Stimulated activated memory B cell treated with anti-CD40 and anti-IgM and Interleukin-4, amounts not matched to agents 10 μg/mL and 1 μg/mL and 100 μg/mL, for 72 hours (primary cell): ENCODE data around the gene OTUD4.
"Not testable (repeated sequence)": the region's sequence is repeated elsewhere in the genome, so short reads cannot be mapped to it uniquely, and the experiment has no call there.

Source experiments
- ATAC-seq: fragments of 150-1000 bp; cut with Tn5 transposase; 2 replicates; pipeline ENCODE4 v1.10.0; 2021
- H3K27ac Mint-ChIP-seq: one replicate; pipeline ENCODE4 v1.8.0; 2022; ENCODE audit warnings: mild to moderate bottlenecking, mixed read lengths
- H3K27me3 Mint-ChIP-seq: one replicate; pipeline ENCODE4 v1.8.0; 2022; ENCODE audit warnings: mixed read lengths
- H3K36me3 Mint-ChIP-seq: one replicate; pipeline ENCODE4 v1.8.0; 2022; ENCODE audit warnings: mixed read lengths
- H3K4me1 Mint-ChIP-seq: one replicate; pipeline ENCODE4 v1.8.0; 2022; ENCODE audit warnings: mixed read lengths
- H3K4me3 Mint-ChIP-seq: one replicate; pipeline ENCODE4 v1.8.0; 2022; ENCODE audit warnings: mild to moderate bottlenecking, moderate library complexity, mixed read lengths
- H3K9me3 Mint-ChIP-seq: one replicate; pipeline ENCODE4 v1.8.0; 2022; ENCODE audit warnings: mixed read lengths

The OTUD4 gene, protein sequence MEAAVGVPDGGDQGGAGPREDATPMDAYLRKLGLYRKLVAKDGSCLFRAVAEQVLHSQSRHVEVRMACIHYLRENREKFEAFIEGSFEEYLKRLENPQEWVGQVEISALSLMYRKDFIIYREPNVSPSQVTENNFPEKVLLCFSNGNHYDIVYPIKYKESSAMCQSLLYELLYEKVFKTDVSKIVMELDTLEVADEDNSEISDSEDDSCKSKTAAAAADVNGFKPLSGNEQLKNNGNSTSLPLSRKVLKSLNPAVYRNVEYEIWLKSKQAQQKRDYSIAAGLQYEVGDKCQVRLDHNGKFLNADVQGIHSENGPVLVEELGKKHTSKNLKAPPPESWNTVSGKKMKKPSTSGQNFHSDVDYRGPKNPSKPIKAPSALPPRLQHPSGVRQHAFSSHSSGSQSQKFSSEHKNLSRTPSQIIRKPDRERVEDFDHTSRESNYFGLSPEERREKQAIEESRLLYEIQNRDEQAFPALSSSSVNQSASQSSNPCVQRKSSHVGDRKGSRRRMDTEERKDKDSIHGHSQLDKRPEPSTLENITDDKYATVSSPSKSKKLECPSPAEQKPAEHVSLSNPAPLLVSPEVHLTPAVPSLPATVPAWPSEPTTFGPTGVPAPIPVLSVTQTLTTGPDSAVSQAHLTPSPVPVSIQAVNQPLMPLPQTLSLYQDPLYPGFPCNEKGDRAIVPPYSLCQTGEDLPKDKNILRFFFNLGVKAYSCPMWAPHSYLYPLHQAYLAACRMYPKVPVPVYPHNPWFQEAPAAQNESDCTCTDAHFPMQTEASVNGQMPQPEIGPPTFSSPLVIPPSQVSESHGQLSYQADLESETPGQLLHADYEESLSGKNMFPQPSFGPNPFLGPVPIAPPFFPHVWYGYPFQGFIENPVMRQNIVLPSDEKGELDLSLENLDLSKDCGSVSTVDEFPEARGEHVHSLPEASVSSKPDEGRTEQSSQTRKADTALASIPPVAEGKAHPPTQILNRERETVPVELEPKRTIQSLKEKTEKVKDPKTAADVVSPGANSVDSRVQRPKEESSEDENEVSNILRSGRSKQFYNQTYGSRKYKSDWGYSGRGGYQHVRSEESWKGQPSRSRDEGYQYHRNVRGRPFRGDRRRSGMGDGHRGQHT

GRCh38 chr4:145180298-145181090 lies at the start of gene OTUD4:
Gene OTUD4 (minus strand): TSS chr4:145180589. CDS start chr4:145179973, 616 bp downstream.
- H3K36me3 Mint-ChIP-seq, result no peaks in the 10 kb centered on the region
- peak; percentile 95 for ATAC-seq
- peak within 1 kb of the TSS; percentile 94 for H3K27ac Mint-ChIP-seq
- H3K4me3 Mint-ChIP-seq, result peak within 1 kb of the TSS; percentile 92
- H3K4me1 Mint-ChIP-seq, result peaks cover 27% of the 10 kb centered on the region
- H3K9me3 Mint-ChIP-seq, result no peaks in the 10 kb centered on the region
- H3K27me3 Mint-ChIP-seq, result no peaks in the 10 kb centered on the region

DNA sequence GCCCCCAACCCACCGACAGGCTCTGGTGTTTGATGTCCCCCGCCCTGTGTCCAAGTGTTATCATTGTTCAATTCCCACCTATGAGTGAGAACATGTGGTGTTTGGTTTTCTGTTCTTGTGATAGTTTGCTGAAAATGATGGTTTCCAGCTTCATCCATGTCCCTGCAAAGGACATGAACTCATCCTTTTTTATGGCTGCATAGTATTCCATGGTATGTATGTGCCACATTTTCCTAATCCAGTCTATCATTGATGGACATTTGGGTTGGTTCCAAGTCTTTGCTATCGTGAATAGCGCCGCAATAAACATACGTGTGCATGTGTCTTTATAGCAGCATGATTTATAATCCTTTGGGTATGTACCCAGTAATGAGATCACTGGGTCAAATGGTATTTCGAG lies 42.8 kb upstream of the OTUD4 start:
- not testable (repeated sequence) for H3K4me3 Mint-ChIP-seq, H3K4me1 Mint-ChIP-seq, H3K9me3 Mint-ChIP-seq, H3K36me3 Mint-ChIP-seq, ATAC-seq, H3K27ac Mint-ChIP-seq
- H3K27me3 Mint-ChIP-seq, result peaks cover 14% of the 10 kb centered on the region

GRCh38 chr4:145221529-145221928 lies 41.1 kb upstream of the OTUD4 start:
- not testable (repeated sequence) for H3K4me1 Mint-ChIP-seq, H3K36me3 Mint-ChIP-seq, H3K9me3 Mint-ChIP-seq, H3K27ac Mint-ChIP-seq, ATAC-seq, H3K4me3 Mint-ChIP-seq
- H3K27me3 Mint-ChIP-seq, result peaks cover 14% of the 10 kb centered on the region

DNA sequence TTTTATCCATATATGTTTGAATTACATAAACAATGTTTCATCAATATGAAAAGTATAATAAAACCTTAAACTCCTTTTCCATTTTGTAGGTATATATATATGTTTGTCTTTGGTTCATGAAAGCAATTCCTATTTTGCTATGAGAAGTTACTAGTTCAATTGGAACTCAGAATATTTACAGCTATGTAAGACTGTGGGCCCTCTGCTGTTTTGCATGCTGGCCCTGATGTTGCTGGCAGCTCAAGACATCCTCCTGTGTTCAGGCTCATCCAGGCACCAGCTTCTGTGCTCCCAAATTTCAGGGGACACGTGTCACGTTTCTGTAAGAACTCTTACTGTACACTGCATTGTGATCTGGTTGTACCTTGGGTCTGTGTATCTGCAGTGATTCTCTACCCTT lies 38.7 kb upstream of the OTUD4 start:
- Mint-ChIP-seq H3K4me3 (no peak overlapping the region), H3K27me3 (peaks cover 14% of the 10 kb centered on the region), H3K9me3 (no peaks in the 10 kb centered on the region), H3K36me3 (no peaks in the 10 kb centered on the region), H3K27ac (no peak overlapping the region), H3K4me1 (peaks cover 6% of the 10 kb centered on the region)
- no peak for ATAC-seq

DNA sequence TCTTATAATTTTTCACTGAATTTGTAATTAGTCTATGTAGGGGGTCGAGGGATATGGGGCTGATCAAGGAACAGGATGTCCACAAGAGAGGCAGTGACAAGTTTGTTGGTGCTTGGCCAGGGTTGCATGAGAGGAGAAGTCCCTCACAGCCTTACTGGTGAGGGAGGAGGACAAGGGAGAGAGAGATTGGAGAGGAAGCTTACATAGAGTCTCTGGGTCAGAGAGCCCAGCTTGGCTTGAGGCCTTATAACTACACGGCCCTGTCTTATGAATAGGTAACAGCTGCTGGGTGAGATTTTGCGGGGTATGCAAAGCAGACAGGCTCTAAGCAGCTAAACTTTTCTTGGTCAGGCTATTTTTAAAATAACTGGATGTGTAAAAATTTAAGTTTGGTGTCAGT lies 37.9 kb upstream of the OTUD4 start:
- Mint-ChIP-seq H3K27ac (no peak overlapping the region), H3K36me3 (no peaks in the 10 kb centered on the region), H3K27me3 (peaks cover 22% of the 10 kb centered on the region), H3K4me3 (no peak overlapping the region), H3K9me3 (no peaks in the 10 kb centered on the region), H3K4me1 (peaks cover 6% of the 10 kb centered on the region)
- ATAC-seq, result no peak

DNA sequence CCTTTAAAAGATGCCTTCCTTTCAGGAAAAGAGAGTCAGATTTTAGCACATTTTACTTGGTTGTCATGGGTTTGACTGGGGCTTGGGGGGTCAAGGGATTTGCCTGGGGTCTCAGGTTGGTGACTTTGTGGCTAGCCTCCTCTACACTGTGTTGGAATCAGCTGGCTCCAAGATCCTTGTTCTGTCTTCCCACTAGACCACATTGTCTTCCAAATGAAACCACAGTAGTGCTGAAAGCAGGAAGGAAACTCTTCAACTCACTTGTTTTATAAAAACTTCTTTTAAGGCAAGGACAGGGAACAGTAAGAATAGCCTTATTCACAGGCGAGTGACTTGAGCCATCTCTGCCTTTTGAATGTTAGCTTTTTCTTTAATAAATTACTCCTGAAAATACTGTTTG lies 37.0 kb upstream of the OTUD4 start:
- no peak for ATAC-seq
- peaks cover 26% of the 10 kb centered on the region for H3K27me3 Mint-ChIP-seq
- no peaks in the 10 kb centered on the region for H3K9me3 Mint-ChIP-seq
- H3K4me3 Mint-ChIP-seq, result no peak overlapping the region
- H3K4me1 Mint-ChIP-seq, result peaks cover 6% of the 10 kb centered on the region
- no peaks in the 10 kb centered on the region for H3K36me3 Mint-ChIP-seq
- H3K27ac Mint-ChIP-seq, result no peak overlapping the region

GRCh38 chr4:145216535-145216934 lies 36.1 kb upstream of the OTUD4 start:
- Mint-ChIP-seq H3K4me1 (peaks cover 6% of the 10 kb centered on the region), H3K9me3 (no peaks in the 10 kb centered on the region), H3K36me3 (no peaks in the 10 kb centered on the region), H3K27me3 (peaks cover 19% of the 10 kb centered on the region), H3K4me3 (no peak overlapping the region), H3K27ac (no peak overlapping the region)
- ATAC-seq, result no peak

DNA sequence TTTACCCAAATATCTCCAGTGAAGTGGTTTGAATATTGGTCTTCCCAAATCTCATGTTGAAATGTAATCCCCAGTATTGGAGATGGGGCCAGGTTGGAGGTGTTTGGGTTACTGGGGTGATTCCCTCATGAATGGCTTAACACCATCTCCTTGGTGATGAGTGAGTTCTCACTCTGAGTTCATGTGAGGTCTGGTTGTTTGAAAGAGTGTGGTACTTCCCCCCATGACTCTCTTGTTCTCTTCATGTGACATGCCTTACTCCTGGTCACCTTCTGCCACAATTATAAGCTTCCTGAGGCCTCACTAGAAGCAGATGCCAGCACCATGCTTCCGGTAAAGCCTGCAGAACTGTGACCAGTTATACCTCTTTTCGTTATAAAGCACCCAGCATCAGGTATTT lies 32.9 kb upstream of the OTUD4 start:
- Mint-ChIP-seq H3K9me3 (no peaks in the 10 kb centered on the region), H3K36me3 (no peaks in the 10 kb centered on the region), H3K4me1 (peaks cover 4% of the 10 kb centered on the region), H3K4me3 (no peak overlapping the region), H3K27me3 (peaks cover 12% of the 10 kb centered on the region), H3K27ac (no peak overlapping the region)
- no peak for ATAC-seq

DNA sequence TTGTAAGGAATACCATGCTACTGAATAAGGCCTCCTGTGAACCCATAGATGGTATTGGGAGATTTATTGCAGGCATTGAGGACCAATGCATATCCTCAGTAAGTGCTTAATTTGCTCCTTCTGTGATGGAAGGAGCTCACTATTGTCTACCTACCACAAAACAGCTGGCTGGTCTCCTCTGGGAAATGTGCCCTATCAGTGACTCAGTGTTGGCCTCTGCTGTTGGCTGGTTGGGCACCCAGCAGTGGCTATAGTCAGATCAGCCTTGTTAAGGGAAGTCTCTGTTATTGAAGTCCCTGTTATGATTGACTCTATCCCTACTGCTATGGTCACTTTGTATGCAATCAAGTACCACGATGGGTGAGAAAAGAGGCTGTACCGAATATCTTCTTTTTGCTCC lies 27.5 kb upstream of the OTUD4 start:
- Mint-ChIP-seq H3K27me3 (no peaks in the 10 kb centered on the region), H3K4me3 (no peak overlapping the region), H3K4me1 (no peaks in the 10 kb centered on the region), H3K27ac (no peak overlapping the region), H3K36me3 (no peaks in the 10 kb centered on the region), H3K9me3 (peaks cover 5% of the 10 kb centered on the region)
- ATAC-seq, result peak; percentile 20

- no peak for ATAC-seq
- no peaks in the 10 kb centered on the region for H3K36me3 Mint-ChIP-seq
- no peak overlapping the region for H3K4me3 Mint-ChIP-seq
- no peak overlapping the region for H3K27ac Mint-ChIP-seq
- no peaks in the 10 kb centered on the region for H3K4me1 Mint-ChIP-seq
- H3K9me3 Mint-ChIP-seq, result peaks cover 5% of the 10 kb centered on the region
- no peaks in the 10 kb centered on the region for H3K27me3 Mint-ChIP-seq
Observed at GRCh38 chr4:145203410-145203809, 23.0 kb upstream of the OTUD4 start.

GRCh38 chr4:145200366-145200765 lies 20.0 kb upstream of the OTUD4 start:
- no peak overlapping the region for H3K27ac Mint-ChIP-seq
- no peaks in the 10 kb centered on the region for H3K36me3 Mint-ChIP-seq
- no peaks in the 10 kb centered on the region for H3K27me3 Mint-ChIP-seq
- H3K4me1 Mint-ChIP-seq, result peaks cover 10% of the 10 kb centered on the region
- H3K9me3 Mint-ChIP-seq, result no peaks in the 10 kb centered on the region
- no peak overlapping the region for H3K4me3 Mint-ChIP-seq
- ATAC-seq, result no peak

DNA sequence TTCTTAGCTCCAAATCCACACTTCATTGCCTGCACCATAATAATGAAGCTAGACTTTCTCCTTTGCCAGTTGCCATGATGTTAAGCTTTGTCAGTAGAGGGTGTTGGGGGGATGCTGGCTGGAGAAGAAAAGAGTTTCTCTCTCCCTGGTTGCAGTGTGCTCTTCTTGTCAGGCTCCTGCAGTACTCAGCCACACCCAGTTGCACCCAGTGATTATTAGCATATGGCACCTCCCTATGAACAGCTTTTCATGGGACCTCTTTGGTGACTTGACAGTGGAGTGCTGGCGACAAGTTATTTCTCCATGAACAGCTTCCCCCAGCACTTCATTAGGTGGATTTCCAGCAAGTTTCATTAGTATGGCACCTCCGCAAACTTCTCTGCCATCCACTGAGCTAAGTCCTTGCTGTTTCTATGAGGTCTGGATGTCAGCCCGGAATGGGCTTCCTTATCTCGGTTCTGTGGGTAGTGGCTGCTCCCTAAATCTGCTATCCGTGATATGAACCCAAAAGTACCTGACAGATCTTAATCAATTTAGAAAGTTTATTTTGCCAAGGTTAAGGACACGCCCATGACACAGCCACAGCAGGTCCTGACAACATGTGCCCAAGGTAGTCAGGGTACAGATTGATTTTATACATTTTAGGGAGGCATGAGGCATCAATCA lies 18.8 kb upstream of the OTUD4 start:
- H3K27ac Mint-ChIP-seq, result no peak overlapping the region
- H3K9me3 Mint-ChIP-seq, result no peaks in the 10 kb centered on the region
- ATAC-seq, result no peak
- no peaks in the 10 kb centered on the region for H3K36me3 Mint-ChIP-seq
- H3K4me3 Mint-ChIP-seq, result no peak overlapping the region
- no peaks in the 10 kb centered on the region for H3K27me3 Mint-ChIP-seq
- peaks cover 17% of the 10 kb centered on the region for H3K4me1 Mint-ChIP-seq

DNA sequence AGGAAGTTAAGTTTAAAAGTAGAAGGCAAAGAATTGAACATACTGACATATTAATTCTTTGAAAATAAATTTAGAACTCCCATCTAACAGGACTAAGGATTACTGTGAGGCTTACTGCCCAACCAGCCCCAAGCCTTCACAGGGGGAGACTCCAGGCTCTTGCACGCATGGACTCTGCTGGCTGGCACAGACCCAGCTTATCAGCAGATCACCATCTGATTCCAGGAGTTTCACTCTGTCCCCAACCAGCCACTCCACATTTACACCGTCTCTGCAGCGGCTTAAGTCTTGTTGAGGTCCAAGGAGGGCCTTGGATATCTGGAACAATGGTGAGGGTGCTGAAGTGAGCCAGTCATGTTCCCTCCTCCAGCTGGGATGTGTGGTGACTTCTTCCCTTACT lies 16.4 kb upstream of the OTUD4 start:
- no peak for ATAC-seq
- H3K27me3 Mint-ChIP-seq, result no peaks in the 10 kb centered on the region
- H3K27ac Mint-ChIP-seq, result no peak overlapping the region
- H3K4me3 Mint-ChIP-seq, result no peak overlapping the region
- no peaks in the 10 kb centered on the region for H3K36me3 Mint-ChIP-seq
- H3K4me1 Mint-ChIP-seq, result peaks cover 19% of the 10 kb centered on the region
- H3K9me3 Mint-ChIP-seq, result no peaks in the 10 kb centered on the region

DNA sequence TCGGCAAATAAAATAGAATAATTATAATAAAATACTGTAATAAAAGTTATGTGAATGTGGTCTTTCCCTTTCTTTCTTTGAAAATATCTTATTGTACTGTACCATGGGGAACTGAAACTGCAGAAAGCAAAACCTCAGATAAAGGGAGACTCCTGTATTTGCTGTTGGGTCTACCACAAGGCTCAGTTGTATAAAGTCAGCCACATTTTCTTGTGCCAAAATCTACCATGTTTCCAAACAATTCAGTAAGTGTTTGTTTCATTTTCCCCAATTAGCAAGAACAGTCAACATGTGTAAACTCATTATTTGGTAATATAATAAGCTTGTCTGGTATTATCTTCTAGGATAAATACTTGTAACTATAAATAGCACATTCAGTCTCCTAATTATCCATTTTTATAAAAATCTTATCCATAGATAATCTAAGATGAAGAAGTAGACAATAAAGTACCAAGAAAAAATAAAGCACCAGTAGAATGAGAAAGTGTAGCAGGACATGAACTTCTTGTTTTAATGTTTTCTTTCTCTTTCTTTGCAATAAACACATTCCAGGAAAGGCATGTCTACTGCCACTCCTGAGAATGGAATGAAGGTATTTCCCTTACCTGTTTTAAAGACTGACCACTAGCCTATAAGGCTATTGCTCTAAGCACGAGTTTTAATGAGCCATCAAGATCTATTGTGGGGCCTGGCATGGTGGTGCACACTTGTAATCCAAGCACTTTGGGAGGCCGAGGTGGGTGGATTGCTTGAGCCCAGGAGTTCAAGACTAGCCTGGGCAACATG lies 15.0 kb upstream of the OTUD4 start:
- Mint-ChIP-seq H3K27me3 (no peaks in the 10 kb centered on the region), H3K27ac (no peak overlapping the region), H3K4me3 (no peak overlapping the region), H3K4me1 (peaks cover 25% of the 10 kb centered on the region), H3K36me3 (no peaks in the 10 kb centered on the region), H3K9me3 (peaks cover 2% of the 10 kb centered on the region)
- ATAC-seq, result peak; percentile 93
